A673 (cell line): ENCODE results near the gene HLA-DOB.

Experiments
- EZH2 ChIP-seq: fragments of 200-600 bp; sonication (generic); IDR thresholded peaks from 2 replicates; pipeline ENCODE4 v1.6.1; 2017; ENCODE audit warnings: borderline replicate concordance, low read depth, mild to moderate bottlenecking, mixed read lengths, antibody characterized with exemption, low read length; ENCODE audit not compliant: poor library complexity, severe bottlenecking
- TF ChIP-seq, protein P1 (sequence below): fragments of 300-800, 200-600 bp; sonication (generic); conservative IDR thresholded peaks from 2 replicates; pipeline ENCODE4 v1.5.1; 2017; ENCODE audit warnings: low read depth, mild to moderate bottlenecking, antibody characterized with exemption, low read length, moderate library complexity, mixed read lengths

DNA sequence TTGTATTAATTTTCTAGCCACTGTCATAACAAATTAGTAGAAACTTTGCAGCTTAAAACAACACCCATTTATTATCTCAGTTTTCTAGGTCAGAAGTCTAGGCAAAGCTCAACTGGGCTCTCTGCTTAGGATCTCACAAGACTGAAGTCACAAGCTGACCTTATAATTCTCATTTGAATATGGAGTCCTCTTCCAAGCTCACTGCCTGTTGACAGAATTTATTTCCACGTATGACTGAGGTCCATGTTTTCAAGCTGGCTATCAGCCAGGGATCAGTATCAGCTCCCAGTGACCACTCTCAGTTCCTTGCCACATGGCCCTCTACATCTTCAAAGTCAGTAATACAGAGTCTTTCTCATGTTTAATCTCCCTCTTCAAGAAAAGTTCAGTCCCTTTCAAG, 41.7 kb downstream of the HLA-DOB start:
- TF ChIP-seq, protein P1, sequence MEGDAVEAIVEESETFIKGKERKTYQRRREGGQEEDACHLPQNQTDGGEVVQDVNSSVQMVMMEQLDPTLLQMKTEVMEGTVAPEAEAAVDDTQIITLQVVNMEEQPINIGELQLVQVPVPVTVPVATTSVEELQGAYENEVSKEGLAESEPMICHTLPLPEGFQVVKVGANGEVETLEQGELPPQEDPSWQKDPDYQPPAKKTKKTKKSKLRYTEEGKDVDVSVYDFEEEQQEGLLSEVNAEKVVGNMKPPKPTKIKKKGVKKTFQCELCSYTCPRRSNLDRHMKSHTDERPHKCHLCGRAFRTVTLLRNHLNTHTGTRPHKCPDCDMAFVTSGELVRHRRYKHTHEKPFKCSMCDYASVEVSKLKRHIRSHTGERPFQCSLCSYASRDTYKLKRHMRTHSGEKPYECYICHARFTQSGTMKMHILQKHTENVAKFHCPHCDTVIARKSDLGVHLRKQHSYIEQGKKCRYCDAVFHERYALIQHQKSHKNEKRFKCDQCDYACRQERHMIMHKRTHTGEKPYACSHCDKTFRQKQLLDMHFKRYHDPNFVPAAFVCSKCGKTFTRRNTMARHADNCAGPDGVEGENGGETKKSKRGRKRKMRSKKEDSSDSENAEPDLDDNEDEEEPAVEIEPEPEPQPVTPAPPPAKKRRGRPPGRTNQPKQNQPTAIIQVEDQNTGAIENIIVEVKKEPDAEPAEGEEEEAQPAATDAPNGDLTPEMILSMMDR, result no peak
- no peak for TF ChIP-seq EZH2
